B cell (primary cell): Measurements from ENCODE around the gene NR4A3. TPM values are rescaled to one million over a fixed set of nuclear protein-coding genes. Genes with fewer than 3 reads are reported as not detected.

Source experiments
- ATAC-seq: fragments of 200-7000 bp; cut with Tn5 transposase; one replicate; pipeline ENCODE4 v1.10.0; 2021; ENCODE audit warnings: low read depth, mild to moderate bottlenecking, moderate number of reproducible peaks, moderate library complexity
- CTCF ChIA-PET: fragments of 350-600 bp; sonication (Branson Sonifier 250); formaldehyde crosslinking; loops from one replicate; lab custom pipeline; 2021; ENCODE audit warnings: antibody characterized with exemption, inconsistent platforms; lab: Charles Lee
- POLR2A ChIA-PET: fragments of 350-600 bp; sonication (Branson Sonifier 250); formaldehyde crosslinking; loops from one replicate; lab custom pipeline; 2021; ENCODE audit warnings: antibody characterized with exemption; lab: Charles Lee
- DNase-seq: peaks from one replicate; pipeline ENCODE4 v3.0.0; 2013
- H2AFZ ChIP-seq: 2 replicates; pipeline ENCODE4 v1.6.1; 2012; ENCODE audit warnings: mild to moderate bottlenecking, low read depth, low read length; ENCODE audit not compliant: insufficient read depth, poor library complexity, severe bottlenecking
- H3K27ac ChIP-seq, 2 donors: 1 replicate in 1 of 2; 2 replicates in 1 of 2; pipeline ENCODE4 v1.5.1; 2012 to 2013; ENCODE audit warnings: low read length in 2 of 2, mild to moderate bottlenecking in 2 of 2, moderate library complexity in 1 of 2
- H3K27me3 ChIP-seq, 4 experiments: fragments of 200-600 bp in 1 of 4; sonication (generic) in 1 of 4; replicated peaks in 1 of 4; 1 replicate in 2 of 4; 2 replicates in 2 of 4; pipeline versions ENCODE4 v1.6.1 to v1.7.0; 2013 to 2016; ENCODE audit warnings: low read length in 3 of 4, mild to moderate bottlenecking in 2 of 4, mixed read lengths in 1 of 4, moderate library complexity in 1 of 4; ENCODE audit not compliant: insufficient read depth in 4 of 4, control insufficient read depth in 3 of 4; ENCODE audit errors: control extremely low read depth in 1 of 4
- H3K36me3 ChIP-seq, 2 experiments: replicated peaks in 1 of 2; 1 replicate in 1 of 2; 2 replicates in 1 of 2; pipeline versions ENCODE4 v1.6.1 to v1.7.1; 2013; ENCODE audit warnings: low read length in 1 of 2; ENCODE audit not compliant: insufficient read depth in 2 of 2, control insufficient read depth in 1 of 2; ENCODE audit errors: control extremely low read depth in 1 of 2, extremely low read depth in 1 of 2
- H3K4me1 ChIP-seq, 2 donors: fragments of 200-600 bp in 1 of 2; sonication (generic) in 1 of 2; 1 replicate in 1 of 2; 2 replicates in 1 of 2; pipeline versions ENCODE4 v1.5.1 to v1.6.1; 2013 to 2017; ENCODE audit warnings: low read length in 2 of 2; ENCODE audit not compliant: control insufficient read depth in 2 of 2, insufficient read depth in 2 of 2
- H3K4me2 ChIP-seq: replicated peaks from 2 replicates; pipeline ENCODE3; 2012; ENCODE audit warnings: mild to moderate bottlenecking, low read depth, low read length; ENCODE audit not compliant: poor library complexity, severe bottlenecking
- H3K4me3 ChIP-seq, 5 experiments: fragments of 200-600 bp in 1 of 5; sonication (generic) in 1 of 5; 1 replicate in 3 of 5; 2 replicates in 2 of 5; pipeline versions ENCODE4 v1.5.1 to v1.7.0; 2011 to 2016; ENCODE audit warnings: low read length in 4 of 5, mild to moderate bottlenecking in 4 of 5, low read depth in 2 of 5, control low read depth in 1 of 5, moderate library complexity in 1 of 5; ENCODE audit not compliant: insufficient read depth in 1 of 5; ENCODE audit errors: control extremely low read depth in 1 of 5, extremely low read depth in 1 of 5
- H3K79me2 ChIP-seq: fragments of 200-600 bp; sonication (generic); one replicate; pipeline ENCODE4 v1.6.0; 2016; ENCODE audit warnings: low read length; ENCODE audit not compliant: control insufficient read depth, insufficient read depth
- H3K9ac ChIP-seq: fragments of 200-600 bp; sonication (generic); 2 replicates; pipeline ENCODE4 v1.6.1; 2017; ENCODE audit warnings: mild to moderate bottlenecking, low read length, moderate library complexity
- H3K9me3 ChIP-seq, 3 donors: one replicate each; pipeline versions ENCODE4 v1.6.1 to v1.7.1; 2013; ENCODE audit warnings: low read length in 2 of 3; ENCODE audit not compliant: control insufficient read depth in 2 of 3, insufficient read depth in 1 of 3; ENCODE audit errors: control extremely low read depth in 1 of 3
- H4K20me1 ChIP-seq: 2 replicates; pipeline ENCODE4 v1.6.0; 2012; ENCODE audit warnings: mild to moderate bottlenecking, low read length; ENCODE audit not compliant: insufficient read depth, control insufficient read depth, poor library complexity, severe bottlenecking
- H3K27ac Mint-ChIP-seq: one replicate; pipeline ENCODE4 v1.8.0; 2021; ENCODE audit warnings: mixed read lengths
- H3K27me3 Mint-ChIP-seq: one replicate; pipeline ENCODE4 v1.8.0; 2021; ENCODE audit warnings: mixed read lengths
- H3K4me1 Mint-ChIP-seq: one replicate; pipeline ENCODE4 v1.8.0; 2021; ENCODE audit warnings: mixed read lengths
- H3K4me3 Mint-ChIP-seq: one replicate; pipeline ENCODE4 v1.8.0; 2021; ENCODE audit warnings: mixed read lengths
- H3K9me3 Mint-ChIP-seq: one replicate; pipeline ENCODE4 v1.8.0; 2022; ENCODE audit warnings: mixed read lengths; ENCODE audit not compliant: insufficient read depth
- CTCF ChIP-seq: fragments of 200-600 bp; IDR thresholded peaks from one replicate; pipeline ENCODE4 v1.8.0; 2022; ENCODE audit warnings: antibody characterized with exemption, mild to moderate bottlenecking
- EZH2 ChIP-seq: IDR thresholded peaks from 2 replicates; pipeline ENCODE4 v1.6.1; 2012; ENCODE audit warnings: borderline replicate concordance, low read depth, mild to moderate bottlenecking, moderate library complexity, low read length; ENCODE audit not compliant: insufficient read depth, poor library complexity, severe bottlenecking
- WGBS: methylation state at CpG from one replicate; pipeline ENCODE4 v1.1.5; 2013; ENCODE audit warnings: missing lambda C conversion rate; ENCODE audit not compliant: insufficient coverage; 5-methylcytosine and 5-hydroxymethylcytosine counted together
- intact Hi-C: fragments of 100-400 bp; cut with micrococcal nuclease; formaldehyde crosslinking; loops from one replicate; pipeline ENCODE4 v1.10.0; 2022
- polyA plus RNA-seq: library from polyadenylated mRNA; depleted of rRNA; stranded (reverse); fragments of >200 nt; gene quantifications from 2 replicates; pipeline ENCODE4 v1.2.3, GENCODE V29; 2012
- total RNA-seq, 2 donors: library from RNA; stranded (reverse); fragments of 120-200 nt in 1 of 2; gene quantifications; 1 replicate in 1 of 2; 2 replicates in 1 of 2; pipeline versions ENCODE4 v1.2.3 to v1.2.4, GENCODE V29; 2013 to 2022

Gene NR4A3
- total and polyA plus RNA-seq, 2 donors (not counting 1 experiment from before 2014, with no cell fraction given) = 2.5 to 20.1 TPM

GRCh38 chr9:99773468-99774138, 48.1 kb upstream of the NR4A3 start:
- no peaks in the 10 kb centered on the region for H3K4me1 ChIP-seq
- H3K36me3 ChIP-seq = no peaks in the 10 kb centered on the region
- H4K20me1 ChIP-seq = no peaks in the 10 kb centered on the region
- Mint-ChIP-seq H3K4me3 (no peak overlapping the region), H3K9me3 (no peaks in the 10 kb centered on the region), H3K27me3 (peaks cover 16% of the 10 kb centered on the region), H3K4me1 (no peaks in the 10 kb centered on the region), H3K27ac (no peak overlapping the region)
- no peak overlapping the region for H3K4me3 ChIP-seq
- TF ChIP-seq EZH2 (no peak), CTCF (no peak)
- H3K79me2 ChIP-seq = no peaks in the 10 kb centered on the region
- H2AFZ ChIP-seq = no peak overlapping the region
- peaks cover 0 to 4% (median 0%) of the 10 kb centered on the region in 4 experiments for H3K27me3 ChIP-seq
- no peak overlapping the region for H3K27ac ChIP-seq
- no peak overlapping the region for H3K9ac ChIP-seq
- no peaks in the 10 kb centered on the region for H3K9me3 ChIP-seq
- no peak overlapping the region for H3K4me2 ChIP-seq
- DNase-seq (no peak), ATAC-seq (no peak)
- intact Hi-C loops = no loop called here
- POLR2A ChIA-PET = interaction anchor here (0.7 kb wide), 1 partner anchor 260 kb away, joined by 7 read pairs; no protein-coding TSS in a partner anchor
- 100% methylated on average over 1 of the region's 2 CpGs for WGBS
- CTCF ChIA-PET = interaction anchor here (0.7 to 1.0 kb wide), 3 partner anchors 14 to 831 kb away, joined by 3 to 4 read pairs (median 3); no protein-coding TSS in a partner anchor

GRCh38 chr9:99778308-99778707, 43.4 kb upstream of the NR4A3 start:
- CTCF ChIA-PET = no interaction called here
- DNase-seq = no peak

More at GRCh38 chr9:99778308-99778707, 43.4 kb upstream of the NR4A3 start:
- H3K9ac ChIP-seq = no peak overlapping the region
- Mint-ChIP-seq H3K4me3 (no peak overlapping the region), H3K4me1 (peaks cover 7% of the 10 kb centered on the region), H3K27ac (no peak overlapping the region), H3K27me3 (peaks cover 14% of the 10 kb centered on the region), H3K9me3 (no peaks in the 10 kb centered on the region)
- H3K79me2 ChIP-seq = no peaks in the 10 kb centered on the region
- TF ChIP-seq CTCF (no peak), EZH2 (no peak)
- H3K4me3 ChIP-seq = no peak overlapping the region
- H3K4me1 ChIP-seq = peaks cover 6 to 8% of the 10 kb centered on the region in 2 donors
- no peaks in the 10 kb centered on the region for H3K36me3 ChIP-seq
- POLR2A ChIA-PET = no interaction called here
- intact Hi-C loops = no loop called here
- no peak overlapping the region for H3K27ac ChIP-seq
- H3K9me3 ChIP-seq = no peaks in the 10 kb centered on the region
- no peak overlapping the region for H2AFZ ChIP-seq
- H3K27me3 ChIP-seq = peaks cover 0 to 4% (median 0%) of the 10 kb centered on the region in 4 experiments
- 100% methylated on average over 1 of the region's 2 CpGs for WGBS
- no peaks in the 10 kb centered on the region for H4K20me1 ChIP-seq
- ATAC-seq = no peak
- H3K4me2 ChIP-seq = no peak overlapping the region
